GM21360 (cell line): Measurements from ENCODE around the gene PSMD1.
"Not testable (repeated sequence)": the region's sequence is repeated elsewhere in the genome, so short reads cannot be mapped to it uniquely, and the experiment has no call there.

Source experiments
- ATAC-seq: cut with Tn5 transposase; IDR thresholded peaks from one replicate; pipeline ENCODE4 v1.9.1; 2021; ENCODE audit warnings: mild to moderate bottlenecking, moderate library complexity; ENCODE audit not compliant: unreplicated experiment

The PSMD1 gene

DNA sequence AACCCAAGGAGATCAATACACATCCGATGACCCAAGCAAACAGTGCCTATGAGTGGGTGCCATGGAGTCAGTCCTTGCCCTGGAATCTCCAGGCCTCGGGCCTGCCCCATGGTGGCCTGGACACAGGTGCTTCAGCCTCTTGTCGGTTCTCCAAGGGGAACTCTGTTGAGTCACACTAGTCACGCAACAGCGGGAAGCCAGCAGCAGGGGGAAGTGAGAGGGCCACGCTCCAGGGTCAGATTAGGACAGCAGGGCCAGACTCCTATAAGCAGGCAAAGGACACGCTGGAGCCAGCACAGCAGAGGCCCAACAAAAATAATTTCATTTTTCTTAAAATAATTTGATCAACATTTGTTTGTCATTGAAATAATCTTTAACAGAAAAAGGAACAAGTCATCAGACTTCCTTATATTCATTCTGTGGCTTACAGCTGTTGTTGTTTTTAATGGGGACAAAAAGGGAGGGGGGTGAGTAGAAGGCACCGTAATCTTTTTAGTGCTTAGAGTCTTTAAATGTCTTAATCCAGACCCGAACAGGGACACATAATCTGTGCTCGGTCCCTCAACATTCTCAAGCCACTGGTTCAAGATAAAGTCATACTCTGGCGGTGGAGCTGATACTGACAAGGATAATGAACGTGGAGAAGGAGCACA lies 125.3 kb downstream of the PSMD1 start:
- no peak for ATAC-seq

DNA sequence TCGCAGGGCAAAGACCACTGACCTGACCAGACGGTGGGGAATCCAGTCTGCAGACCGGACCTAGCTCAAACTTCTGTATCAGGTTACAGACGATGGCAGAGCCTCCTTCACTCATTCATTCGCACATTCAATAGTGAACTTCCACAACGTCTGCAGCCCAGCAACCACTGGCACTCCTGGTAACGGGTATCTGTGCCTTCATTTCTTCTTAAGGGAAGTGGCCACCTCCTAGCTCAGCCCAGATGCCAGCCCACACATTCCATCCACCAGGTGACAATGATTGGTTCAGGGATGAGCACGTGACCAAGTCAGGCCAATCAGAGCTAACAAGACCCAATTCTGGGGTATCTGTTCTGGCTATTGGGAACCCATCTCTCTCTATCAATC lies 125.8 kb downstream of the PSMD1 start:
- no peak for ATAC-seq

DNA sequence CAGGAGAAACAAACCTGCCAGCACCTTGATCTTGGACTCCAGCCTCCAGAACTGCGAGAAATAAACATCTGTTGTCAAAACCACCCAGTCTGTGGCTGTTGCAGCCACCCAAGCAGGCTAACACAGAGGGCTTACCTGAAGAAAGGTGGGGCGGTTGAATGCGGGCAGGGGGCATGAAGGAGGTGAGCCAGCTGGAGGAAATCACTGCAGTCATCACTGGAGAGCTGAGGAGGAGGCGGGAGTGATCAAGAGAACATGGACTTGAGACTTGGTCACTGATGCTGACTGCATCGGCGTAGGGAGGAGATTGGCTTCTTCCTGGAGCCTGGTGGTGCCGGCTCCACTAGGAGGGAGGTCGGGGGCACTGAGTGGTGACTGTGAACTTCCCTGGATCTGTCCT lies 127.2 kb downstream of the PSMD1 start:
- no peak for ATAC-seq

DNA sequence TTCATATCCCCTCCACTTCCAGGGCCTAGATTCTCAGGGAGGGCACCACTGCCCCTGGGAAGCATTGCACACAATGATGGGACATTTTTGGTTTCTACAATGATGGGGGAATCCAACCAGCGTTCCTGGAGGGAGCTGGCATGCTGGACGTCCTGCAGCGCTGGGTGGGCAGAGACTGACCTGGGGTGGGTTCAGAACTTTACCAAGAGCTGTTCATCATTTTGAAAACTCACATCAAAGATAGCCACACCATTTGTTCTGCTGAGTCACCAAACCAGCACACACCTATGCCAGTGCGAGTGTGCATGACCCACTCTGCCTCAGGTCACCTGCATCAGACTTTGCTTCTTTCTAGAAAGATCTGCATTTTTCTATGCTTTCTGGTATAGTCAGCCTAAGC lies 127.7 kb downstream of the PSMD1 start:
- ATAC-seq: no peak

DNA sequence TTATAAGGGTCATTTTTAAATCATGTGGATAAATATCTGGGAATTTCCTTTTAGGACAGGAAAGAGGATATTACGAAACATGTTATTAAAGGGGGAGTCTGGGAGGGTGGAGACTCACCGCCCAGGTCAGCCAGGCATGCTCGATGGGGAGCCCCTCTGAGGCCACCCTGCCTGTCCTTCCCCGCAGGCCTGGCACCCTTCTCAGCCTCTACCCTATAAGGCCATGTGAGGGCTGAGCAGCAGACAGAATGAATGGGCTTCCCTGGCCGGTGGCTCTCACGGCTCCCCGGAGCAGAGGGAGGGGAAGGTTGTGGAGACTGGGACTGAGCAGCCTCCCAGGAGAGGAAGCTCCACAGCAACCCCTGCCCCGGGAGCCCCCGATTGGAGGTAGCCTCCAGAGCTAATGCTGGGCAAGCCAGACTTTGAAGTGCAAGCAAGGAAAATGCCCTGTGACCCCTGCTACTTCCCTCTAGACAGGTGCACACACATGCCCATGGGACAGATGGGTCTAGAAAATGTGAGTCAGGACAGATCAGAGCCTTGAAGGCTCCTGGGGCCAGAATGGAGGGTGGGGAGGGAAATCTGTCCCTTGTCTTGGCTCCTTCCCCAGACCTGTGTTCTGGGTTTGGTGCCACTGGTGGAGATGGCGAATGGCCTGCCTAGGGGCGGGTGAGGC lies 128.5 kb downstream of the PSMD1 start:
- ATAC-seq: no peak

DNA sequence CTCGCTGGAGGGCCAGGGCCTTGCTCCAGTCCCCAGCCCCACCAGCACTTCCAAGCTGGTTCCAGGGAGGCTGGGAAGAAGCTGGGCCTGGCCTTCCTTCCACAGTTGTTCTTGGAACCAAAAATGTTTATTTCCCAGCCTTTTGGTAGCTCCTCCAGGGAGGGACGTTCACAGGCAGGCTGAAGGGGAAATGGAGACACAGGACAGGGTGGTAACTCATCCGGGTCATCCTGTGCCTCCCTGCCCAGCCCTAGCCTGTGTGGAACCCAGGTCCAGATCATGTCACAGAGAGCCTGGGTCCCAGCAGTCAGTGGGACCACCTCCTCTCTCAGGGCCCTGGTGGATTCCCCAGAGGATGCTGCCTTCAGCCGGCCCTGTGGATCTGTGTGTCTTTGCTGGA lies 129.2 kb downstream of the PSMD1 start:
- ATAC-seq: no peak

DNA sequence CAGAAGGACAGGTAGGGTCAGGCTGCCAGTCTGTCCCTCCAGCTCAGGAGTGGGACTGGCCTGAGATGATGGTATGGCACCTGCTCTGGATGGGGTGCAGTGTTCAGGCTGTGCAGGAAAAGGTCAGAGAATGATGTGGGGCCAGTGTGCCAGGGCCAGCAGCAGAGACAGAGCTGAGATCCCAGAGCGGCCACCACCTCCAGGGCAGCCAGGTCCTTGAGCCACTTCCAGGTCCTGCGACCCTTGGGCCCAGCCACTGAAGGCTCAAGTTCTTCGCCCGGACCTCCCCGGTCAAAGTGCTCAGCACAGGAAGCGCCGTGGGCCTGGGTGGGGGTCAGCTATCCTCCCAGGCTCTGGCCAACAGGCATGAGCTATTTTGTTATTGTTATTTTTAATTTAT lies 129.7 kb downstream of the PSMD1 start:
- ATAC-seq: no peak

DNA sequence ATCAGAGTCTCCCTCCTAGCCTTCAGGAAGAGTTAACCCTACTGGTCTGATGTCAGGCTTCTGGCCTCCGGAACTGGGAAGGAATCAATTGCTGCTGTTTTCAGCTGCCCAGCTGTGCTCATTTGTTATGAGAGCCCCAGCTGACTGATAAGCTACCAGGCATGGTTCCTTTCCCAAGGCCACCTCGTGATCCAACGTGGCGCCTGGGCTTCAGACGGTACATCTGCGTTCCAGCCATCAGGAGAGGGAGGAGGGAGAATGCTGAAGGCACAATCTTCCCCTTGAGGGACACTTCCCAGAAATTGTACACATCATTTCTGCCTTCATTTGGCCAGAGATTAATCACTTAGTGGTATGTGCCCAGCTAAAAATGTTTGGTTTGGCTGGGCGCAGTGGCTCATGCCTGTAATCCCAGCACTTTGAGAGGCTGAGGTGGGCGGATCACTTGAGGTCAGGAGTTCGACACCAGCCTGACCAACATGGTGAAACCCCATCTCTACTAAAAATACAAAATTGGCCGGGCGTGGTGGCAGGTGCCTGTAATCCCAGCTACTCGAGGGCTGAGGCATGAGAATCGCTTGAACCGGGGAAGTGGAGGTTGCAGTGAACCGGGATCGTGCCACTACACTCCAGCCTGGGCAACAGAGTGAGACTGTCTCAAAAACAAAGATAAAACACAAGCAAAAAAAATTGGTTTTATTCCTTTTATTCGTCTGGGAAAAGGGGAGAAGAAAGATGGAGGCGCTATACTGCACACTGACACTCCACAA lies 131.3 kb downstream of the PSMD1 start:
- ATAC-seq: no peak

DNA sequence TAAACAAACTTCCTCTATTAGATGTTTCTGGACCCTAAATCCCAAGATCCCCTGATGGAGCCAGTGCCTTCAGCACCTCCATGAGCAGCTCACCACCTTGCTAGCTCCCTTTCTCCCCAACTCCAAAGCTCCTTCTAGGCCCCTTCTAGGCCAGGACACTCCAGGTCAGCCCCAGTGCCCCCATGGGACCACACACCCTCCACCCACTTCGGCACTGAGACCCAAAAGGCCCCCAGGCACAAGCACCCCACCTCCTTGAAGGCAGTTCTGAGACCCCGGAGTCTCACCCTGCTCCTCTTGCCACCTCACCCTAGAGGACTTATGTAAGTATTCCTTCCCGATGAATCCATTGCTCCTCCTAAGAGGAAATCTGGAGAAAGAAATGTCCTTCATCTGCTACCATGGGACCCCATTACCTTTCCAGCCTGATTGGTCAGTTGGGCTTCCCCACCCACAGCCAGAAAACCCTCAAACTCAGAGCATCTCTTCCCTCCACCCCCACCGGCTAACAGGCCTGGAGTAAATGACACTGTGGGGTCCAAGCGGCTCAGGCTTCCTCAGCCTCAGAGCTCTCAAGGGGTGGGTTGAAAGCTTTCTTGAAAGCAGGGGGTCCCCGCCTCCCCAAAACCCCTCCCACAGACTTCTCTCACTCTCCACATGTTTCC lies 132.0 kb downstream of the PSMD1 start:
- ATAC-seq: no peak

DNA sequence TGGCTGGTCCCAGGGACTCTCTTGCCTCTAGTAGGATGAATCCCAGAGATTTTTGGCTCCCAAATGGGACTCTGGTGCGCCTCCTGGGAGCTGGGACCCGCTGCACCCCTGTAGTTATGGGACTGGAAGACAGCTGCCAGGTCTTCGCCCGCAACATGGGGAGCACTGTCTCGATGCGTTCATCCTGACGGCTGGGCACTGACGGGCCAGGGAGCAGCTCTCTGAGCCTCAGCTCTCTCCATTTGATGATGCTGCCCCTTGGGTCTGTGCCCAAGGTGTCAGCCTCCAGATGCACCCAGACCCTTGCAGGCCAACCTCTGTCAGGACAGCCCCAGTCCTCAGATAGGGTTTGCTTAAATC lies 132.5 kb downstream of the PSMD1 start:
- ATAC-seq: no peak

DNA sequence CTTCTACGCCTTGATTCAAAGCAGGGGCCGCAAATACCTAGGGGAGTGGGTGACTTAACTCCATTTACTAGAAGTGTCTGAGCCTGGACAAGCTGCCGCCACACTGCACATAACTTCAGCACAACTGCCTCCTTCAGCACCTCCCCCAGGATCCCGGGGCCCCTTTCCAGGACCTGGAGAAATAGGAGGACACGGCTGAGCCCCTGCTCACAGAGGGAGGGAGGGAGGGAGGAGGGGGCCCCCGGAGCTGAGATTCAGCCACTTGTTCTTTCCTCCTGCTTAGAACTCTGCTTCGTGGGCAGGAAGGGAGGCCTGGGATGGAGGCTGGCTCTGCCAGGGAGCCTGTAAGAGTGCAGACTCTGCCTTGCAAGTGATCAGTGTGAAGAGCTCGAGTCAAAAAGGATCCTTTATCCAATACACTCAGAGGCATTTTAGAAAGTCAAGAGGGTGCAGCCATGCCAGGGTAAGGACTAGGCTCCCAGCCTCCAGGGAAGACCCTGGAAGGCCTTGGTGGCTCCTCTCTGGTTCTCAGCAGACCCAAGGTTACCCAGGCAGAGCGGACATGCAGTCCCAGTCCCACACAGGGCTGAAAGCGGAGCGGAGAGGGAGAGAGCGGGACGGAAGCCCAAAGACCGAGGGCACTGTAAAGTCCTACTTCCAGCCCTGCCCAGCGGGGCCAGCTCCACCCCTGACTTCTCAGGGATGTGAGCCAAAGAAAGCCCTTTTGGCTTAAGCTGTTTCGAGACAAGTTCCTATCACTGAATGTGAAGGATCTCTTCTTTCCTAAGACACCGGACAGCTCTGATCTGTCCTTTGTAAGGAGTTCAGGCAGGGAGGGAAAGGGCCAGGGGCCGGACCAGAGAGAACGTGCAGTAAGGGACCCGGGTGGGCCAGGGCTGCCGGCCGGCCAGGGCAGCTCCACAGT lies 133.2 kb downstream of the PSMD1 start:
- no peak for ATAC-seq

DNA sequence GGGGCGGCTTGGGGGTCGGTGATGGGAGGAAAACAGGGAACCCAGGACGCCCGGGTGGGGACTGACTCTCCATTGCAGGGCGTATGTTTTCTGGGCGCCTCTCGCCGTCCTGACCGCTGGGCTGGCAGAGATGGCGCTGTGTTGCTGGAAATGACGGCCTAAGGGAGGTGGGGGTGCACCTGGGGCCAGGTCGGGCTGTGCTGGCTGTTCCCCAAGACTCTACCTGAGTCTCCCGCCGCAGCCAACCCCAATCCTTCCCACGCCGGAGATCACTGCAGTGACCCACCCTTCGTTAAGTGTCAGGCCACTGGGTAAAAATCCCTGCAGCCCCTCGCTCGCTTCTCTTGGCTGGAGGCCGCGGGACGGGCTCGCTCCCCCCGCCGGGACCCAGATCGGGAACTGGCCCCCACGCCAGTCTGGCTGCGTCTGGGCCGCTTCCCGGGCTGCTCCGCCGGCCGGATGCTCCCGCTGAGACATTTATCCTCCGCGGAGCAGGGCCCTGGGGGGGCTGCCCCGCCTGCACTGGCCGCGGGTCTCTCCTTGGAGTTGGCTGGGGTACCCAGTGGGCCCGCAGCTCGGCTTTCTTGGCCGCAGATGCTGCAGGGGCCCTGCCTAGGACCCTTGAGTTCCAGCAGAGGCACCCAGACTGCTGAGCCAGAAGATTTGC lies 134.0 kb downstream of the PSMD1 start:
- no peak for ATAC-seq

DNA sequence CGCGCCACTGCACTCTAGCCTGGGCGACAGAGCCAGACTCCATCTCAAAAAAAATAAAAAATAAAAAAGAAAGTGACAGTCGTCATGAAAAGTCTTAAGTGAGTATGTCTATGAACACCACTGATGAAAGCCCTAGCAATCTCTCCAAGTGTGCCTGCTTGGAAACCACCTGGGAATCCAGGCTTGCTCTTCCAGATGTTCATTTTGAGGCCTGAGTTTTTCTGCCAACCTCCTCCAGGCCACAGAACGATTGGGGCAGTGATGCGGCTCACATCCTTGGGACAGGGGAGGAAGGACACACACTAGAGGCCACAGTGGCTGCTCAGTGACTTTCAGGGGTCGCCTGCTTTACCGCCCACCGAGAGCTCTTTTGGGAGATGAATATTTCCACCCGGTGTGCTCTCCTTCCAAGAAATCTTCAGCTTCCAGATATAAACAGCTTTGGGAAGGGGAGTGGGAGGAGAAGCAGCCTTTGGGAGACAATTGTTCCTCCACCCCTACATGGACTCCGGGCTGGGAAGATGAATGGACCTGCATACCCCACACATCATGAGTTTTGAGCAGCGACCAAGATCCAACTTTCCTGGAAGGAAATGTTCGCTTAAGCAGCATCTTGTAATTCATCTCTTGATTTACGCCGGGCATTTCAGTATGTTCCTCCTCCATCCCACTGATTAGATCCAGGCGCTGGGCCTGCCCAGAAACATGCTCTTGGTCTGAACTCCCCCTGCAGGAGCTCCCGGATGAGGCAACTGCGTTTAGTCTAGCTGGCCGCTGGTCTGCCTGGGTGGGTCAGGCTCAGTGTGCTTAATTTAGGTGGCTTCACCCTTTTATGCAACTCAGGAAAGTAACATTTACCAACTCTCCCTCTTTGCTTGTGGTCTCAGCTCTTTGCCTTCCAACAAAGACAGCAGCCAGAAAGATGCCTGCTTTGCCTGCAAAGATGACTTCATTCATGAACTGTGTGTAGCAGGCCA lies 135.5 kb downstream of the PSMD1 start:
- ATAC-seq: no peak

DNA sequence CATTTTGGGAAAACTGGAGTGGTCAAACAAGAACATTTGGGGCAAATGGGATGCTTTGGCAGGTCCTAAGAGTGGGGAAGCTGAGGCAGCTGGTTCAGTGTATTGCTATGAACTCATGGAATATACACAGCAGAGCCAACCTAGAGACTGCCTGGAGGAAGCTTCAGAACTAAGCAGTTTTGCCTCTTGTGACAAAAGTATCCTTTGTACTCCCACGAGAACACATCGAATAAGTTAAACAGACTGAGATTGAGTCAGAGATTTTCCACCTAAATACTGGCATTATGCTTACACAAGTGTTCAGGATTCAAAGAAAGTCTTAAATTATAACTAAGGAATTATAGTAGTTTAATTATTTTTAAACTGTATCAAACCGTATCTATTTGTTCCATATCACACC lies 136.5 kb downstream of the PSMD1 start:
- no peak for ATAC-seq

DNA sequence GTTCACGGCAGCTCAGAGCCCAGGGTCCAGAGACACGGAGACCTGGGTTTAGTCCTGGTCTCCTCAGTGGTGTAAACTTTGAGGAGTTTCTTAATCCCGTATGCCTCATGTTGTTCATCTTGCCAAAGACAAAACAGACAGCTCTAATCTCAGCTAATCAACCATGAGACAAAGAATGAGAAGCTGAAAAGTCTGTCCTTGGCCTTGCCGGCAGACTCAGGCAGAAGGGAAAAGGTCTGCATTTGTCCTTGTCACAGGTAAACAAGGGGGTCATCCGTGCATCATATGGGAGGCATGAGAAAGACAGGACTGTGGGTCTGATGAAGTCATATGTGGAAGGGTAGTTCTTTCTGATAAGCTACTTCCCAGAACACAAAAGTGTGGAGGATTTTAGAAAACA lies 139.9 kb downstream of the PSMD1 start:
- ATAC-seq: no peak

DNA sequence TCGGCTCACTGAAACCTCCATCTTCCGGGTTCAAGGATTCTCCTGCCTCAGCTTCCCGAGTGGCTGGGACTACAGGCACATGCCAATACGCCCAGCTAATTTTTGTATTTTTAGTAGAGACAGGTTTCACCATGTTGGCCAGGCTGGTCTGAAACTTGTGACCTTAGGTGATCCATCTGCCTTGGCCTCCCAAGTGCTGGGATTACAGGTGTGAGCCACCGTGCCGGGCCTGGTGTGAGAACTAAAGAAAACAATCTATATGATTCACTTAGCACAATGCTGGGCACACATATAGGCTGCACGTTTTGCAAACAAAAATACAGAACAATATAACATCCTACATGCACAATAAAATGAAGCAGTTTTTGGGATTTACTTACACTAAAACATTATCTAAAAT lies 140.5 kb downstream of the PSMD1 start:
- not testable (repeated sequence) for ATAC-seq

DNA sequence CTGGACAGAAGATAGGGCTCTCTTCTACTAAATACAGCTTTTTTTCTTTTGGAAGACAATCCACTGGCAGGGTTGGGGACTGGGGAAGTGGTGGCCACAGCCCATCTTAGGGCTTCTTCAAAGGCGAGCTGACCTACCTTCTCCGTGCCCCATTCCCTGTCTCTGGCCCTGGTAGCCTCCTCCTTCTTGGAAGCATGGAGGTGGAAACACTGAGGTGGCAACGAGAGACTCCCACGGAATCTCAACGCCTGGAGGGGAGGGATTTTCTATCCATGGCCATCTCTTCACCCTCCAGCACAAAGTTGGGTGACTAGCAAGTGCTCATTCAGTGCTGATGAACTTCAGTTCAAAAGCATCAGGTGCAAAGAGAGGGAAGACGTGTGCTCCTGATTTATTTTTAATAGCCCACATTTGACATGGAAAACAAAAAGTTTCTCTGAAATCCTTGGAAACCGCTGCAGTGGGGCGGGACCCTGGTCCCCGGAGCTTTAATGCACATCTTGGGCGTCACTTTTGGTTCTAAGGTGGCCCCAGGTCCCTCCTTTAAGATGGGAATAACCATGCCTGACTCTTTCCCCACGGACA lies 141.1 kb downstream of the PSMD1 start:
- no peak for ATAC-seq

DNA sequence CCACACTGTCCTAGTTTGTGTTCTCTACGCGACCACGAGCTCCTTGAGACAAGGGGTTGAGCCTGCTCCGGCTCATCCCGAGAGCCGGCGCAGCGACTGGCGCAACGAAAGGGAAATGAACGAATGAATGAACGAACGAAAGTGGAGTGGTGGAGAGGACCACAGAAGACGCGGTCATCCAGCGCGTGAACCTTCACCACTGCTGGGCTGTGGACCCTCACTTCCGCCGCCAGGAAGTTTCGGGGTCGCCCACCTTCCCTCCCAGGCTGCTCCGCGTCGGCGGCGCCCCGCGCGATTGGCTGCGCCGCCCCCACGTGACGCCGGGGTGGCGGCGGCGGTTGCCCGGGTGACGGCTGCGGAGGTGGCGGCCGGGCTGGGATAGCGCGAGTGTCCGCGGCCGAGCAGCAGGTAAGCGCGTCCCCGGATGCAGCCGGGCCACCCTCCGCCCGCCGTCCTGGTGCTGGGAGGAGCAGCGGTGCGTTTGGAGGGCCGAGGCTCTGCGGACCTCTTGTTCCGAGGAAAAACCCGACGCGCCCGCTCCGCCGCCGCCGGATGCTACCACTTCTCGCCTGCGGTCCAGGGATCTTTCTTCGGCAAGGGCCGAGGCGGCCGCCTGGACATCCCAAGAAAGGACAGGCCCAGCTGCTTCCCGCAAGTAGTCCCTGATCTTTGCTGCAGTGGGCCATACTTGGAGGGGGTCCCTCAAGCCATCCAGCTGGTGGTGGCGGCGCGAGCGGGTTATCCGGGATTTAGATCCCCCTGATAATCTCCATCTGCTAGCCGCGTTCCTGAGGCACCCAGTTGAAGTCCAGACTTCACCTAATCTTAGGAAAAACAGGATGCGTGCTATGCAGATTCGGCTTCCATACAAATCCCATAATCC lies 141.9 kb downstream of the PSMD1 start, which contains the start of gene ARMC9:
Gene ARMC9, plus strand, starts transcription at position 341 of the 883 bp plus-strand sequence. CDS start 7,608 bp downstream, outside the sequence.
- peak; percentile 97 for ATAC-seq
